Skeletal muscle satellite cell (primary cell): ENCODE measurements around the gene REXO1. TPM values are rescaled to one million over a fixed set of nuclear protein-coding genes. Genes with fewer than 3 reads are reported as not detected.
"Not testable (repeated sequence)": the region's sequence is repeated elsewhere in the genome, so short reads cannot be mapped to it uniquely, and the experiment has no call there.

ENCODE experiments used
- H3K27me3 ChIP-seq: 2 replicates; pipeline ENCODE4 v1.7.0; 2013; ENCODE audit warnings: low read length; ENCODE audit not compliant: control insufficient read depth, insufficient read depth
- H3K36me3 ChIP-seq: 2 replicates; pipeline ENCODE4 v1.7.0; 2013; ENCODE audit warnings: mild to moderate bottlenecking, control low read depth, low read length; ENCODE audit not compliant: insufficient read depth
- H3K4me1 ChIP-seq: 2 replicates; pipeline ENCODE4 v1.7.0; 2013; ENCODE audit warnings: low read length; ENCODE audit not compliant: control insufficient read depth, insufficient read depth
- H3K4me2 ChIP-seq: 2 replicates; pipeline ENCODE4 v1.7.0; 2013; ENCODE audit warnings: mild to moderate bottlenecking, low read length
- H3K4me3 ChIP-seq: 2 replicates; pipeline ENCODE4 v1.7.0; 2013; ENCODE audit warnings: low read length
- H3K9ac ChIP-seq: 2 replicates; pipeline ENCODE4 v1.7.0; 2013; ENCODE audit warnings: mild to moderate bottlenecking, low read depth, low read length, moderate library complexity
- H3K9me3 ChIP-seq: replicated peaks from 2 replicates; pipeline ENCODE4 v1.7.0; 2013; ENCODE audit warnings: mild to moderate bottlenecking, control low read depth, low read length
- total RNA-seq: library from RNA; depleted of rRNA; stranded (reverse); fragments of >200 nt; gene quantifications from 2 replicates; pipeline ENCODE4 v1.2.3, GENCODE V29; 2012; rRNA removed

REXO1 gene
- total RNA-seq: 10.7 and 13.7 TPM in 2 replicates

DNA sequence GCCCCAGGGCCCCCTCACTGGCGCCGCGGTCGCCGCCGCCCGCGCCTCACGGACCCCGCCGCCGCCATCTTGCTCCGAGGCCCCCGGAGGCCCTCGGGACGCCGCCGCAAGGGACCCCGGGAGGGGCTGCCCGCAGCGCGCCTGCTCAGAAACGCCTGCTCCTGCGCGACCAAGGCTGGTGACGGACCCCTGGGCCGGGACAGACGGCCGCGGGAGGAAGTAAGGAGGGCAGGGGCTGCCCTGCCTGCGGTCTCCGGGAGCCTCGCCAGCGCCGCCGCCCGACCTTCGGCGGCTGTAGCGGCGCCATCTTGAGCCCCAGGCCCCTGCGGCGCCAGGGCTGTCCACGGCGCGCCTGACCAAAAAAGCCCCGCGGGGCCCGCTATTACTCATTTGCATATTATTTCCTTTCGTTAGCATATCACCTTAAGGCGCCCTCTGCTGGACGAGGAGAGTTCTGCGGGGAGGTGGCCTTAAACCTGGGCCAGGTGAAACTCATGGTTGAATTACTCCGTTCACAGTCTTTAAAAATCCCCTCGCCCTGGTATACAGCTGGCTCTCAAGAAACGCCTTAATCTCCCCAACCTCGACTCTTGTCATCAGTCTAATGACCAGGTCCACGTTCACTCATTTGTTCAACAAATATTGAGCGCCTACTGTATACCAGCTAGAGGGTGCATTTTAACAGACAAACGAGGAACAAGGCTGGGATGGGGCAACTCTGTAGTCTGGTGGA, at the start of gene REXO1:
Gene REXO1 (minus strand): TSS at position 85 of the 733 bp plus-strand sequence. CDS start 125 bp downstream, outside the sequence.
- Histone ChIP-seq H3K4me3 (peak within 1 kb of the TSS; percentile 82), H3K9me3 (no peaks in the 10 kb centered on the region), H3K9ac (peak within 1 kb of the TSS; percentile 98), H3K36me3 (peaks cover 18% of the 10 kb centered on the region), H3K4me1 (peaks cover 23% of the 10 kb centered on the region), H3K4me2 (peak within 1 kb of the TSS; percentile 97), H3K27me3 (no peaks in the 10 kb centered on the region)

DNA sequence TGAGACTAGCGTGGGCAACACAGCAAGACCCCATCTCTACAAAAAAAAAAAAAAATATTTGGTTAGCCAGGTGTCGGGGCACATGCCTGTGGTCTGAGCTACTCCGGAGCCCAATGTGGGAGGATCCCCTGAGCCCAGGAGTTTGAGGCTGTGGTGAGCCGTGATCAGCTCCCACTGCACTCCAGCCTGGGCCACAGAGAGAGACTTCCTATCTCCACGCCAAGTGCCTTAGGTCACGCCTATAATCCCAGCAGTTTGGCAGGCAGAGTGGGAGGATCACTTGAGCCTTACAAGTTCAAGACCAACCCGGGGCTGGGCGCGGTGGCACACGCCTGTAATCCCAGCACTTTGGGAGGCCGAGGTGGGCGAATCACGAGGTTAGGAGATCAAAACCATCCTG, 48.2 kb upstream of the REXO1 start:
- H3K9me3 ChIP-seq: no peaks in the 10 kb centered on the region
- H3K4me1 ChIP-seq: peaks cover 10% of the 10 kb centered on the region
- no peaks in the 10 kb centered on the region for H3K27me3 ChIP-seq
- H3K36me3 ChIP-seq: no peaks in the 10 kb centered on the region
- no peak overlapping the region for H3K4me3 ChIP-seq
- no peak overlapping the region for H3K4me2 ChIP-seq
- H3K9ac ChIP-seq: no peak overlapping the region

- H3K4me1 ChIP-seq: peaks cover 10% of the 10 kb centered on the region
- H3K36me3 ChIP-seq: no peaks in the 10 kb centered on the region
- no peaks in the 10 kb centered on the region for H3K27me3 ChIP-seq
- H3K9me3 ChIP-seq: no peaks in the 10 kb centered on the region
- no peak overlapping the region for H3K4me3 ChIP-seq
- H3K4me2 ChIP-seq: no peak overlapping the region
- H3K9ac ChIP-seq: no peak overlapping the region
Observed at GRCh38 chr19:1893791-1894190, 45.5 kb upstream of the REXO1 start.

- no peaks in the 10 kb centered on the region for H3K4me1 ChIP-seq
- no peak overlapping the region for H3K9ac ChIP-seq
- no peaks in the 10 kb centered on the region for H3K27me3 ChIP-seq
- H3K9me3 ChIP-seq: no peaks in the 10 kb centered on the region
- no peak overlapping the region for H3K4me2 ChIP-seq
- H3K4me3 ChIP-seq: no peak overlapping the region
- peaks cover 1% of the 10 kb centered on the region for H3K36me3 ChIP-seq
Observed at GRCh38 chr19:1889907-1890306, 41.6 kb upstream of the REXO1 start.

- Histone ChIP-seq H3K4me3 (no peak overlapping the region), H3K27me3 (no peaks in the 10 kb centered on the region), H3K36me3 (peaks cover 3% of the 10 kb centered on the region), H3K9me3 (no peaks in the 10 kb centered on the region), H3K9ac (no peak overlapping the region), H3K4me1 (peaks cover 12% of the 10 kb centered on the region), H3K4me2 (no peak overlapping the region)
Observed at GRCh38 chr19:1888385-1888784, 40.1 kb upstream of the REXO1 start.

DNA sequence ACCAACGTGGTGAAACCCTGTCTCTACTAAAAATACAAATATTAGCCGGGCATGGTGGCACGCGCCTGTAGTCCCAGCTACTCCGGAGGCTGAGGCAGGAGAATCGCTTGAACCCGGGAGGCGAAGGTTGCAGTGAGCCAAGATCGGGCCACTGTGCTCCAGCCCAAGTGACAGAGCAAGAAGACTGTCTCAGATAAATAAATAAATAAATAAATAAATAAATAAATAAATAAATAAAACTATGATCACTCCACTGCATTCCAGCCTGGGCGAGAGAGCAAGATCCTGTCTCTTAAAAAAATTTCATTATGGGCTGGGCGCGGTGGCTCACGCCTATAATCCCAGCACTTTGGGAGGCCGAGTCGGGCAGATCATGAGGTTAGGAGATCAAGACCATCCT, 38.1 kb upstream of the REXO1 start:
- H3K9ac ChIP-seq, H3K27me3 ChIP-seq, H3K36me3 ChIP-seq, H3K4me3 ChIP-seq, H3K9me3 ChIP-seq, H3K4me2 ChIP-seq: not testable (repeated sequence)
- H3K4me1 ChIP-seq: peaks cover 24% of the 10 kb centered on the region

GRCh38 chr19:1885398-1886119, 37.3 kb upstream of the REXO1 start, which contains the start of gene ABHD17A:
TSS of gene ABHD17A (minus strand) at chr19:1885496. CDS start at chr19:1881566, 3,930 bp downstream.
- not testable (repeated sequence) for H3K36me3 ChIP-seq, H3K27me3 ChIP-seq, H3K9me3 ChIP-seq
- Histone ChIP-seq H3K4me2 (peak within 1 kb of the TSS; percentile 92), H3K4me3 (peak within 1 kb of the TSS; percentile 99), H3K4me1 (peaks cover 24% of the 10 kb centered on the region), H3K9ac (peak within 1 kb of the TSS; percentile 96)

DNA sequence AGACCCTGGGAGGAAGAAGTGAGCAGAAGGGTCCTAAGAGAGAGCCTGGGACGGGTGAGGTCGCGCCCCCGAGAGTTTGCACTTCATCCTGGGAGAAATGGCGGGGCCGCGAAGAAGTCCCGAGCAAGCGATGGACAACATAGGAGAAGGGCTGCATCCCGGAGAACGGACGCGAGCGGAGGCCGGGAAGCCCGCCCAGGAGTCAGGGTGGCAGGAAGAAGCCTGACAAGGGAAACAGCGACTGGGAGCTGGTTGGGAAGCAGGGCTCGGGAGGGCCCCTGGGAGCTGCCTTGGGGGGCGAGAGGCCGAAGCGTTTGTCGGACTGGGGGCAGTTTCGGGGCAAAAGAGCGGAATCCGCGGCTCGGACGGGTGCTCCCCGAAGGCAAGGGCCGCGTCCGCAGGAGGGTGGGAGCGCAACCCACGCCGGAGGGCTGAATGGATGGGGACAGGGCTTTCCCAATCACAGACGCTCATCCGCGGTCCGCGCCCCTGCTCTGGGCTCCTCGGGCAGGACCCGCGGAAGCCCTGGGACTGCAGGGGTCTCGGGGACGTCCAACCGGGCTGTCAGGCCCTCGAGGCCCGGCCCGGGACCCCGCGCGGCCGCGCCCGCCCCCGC, 36.5 kb upstream of the REXO1 start:
- H3K4me1 ChIP-seq: peaks cover 24% of the 10 kb centered on the region
- H3K27me3 ChIP-seq: no peaks in the 10 kb centered on the region
- peak overlapping the region; percentile 99 for H3K4me3 ChIP-seq
- peak overlapping the region; percentile 92 for H3K4me2 ChIP-seq
- no peaks in the 10 kb centered on the region for H3K9me3 ChIP-seq
- peaks cover 12% of the 10 kb centered on the region for H3K36me3 ChIP-seq
- peak overlapping the region; percentile 96 for H3K9ac ChIP-seq

- Histone ChIP-seq H3K27me3 (no peaks in the 10 kb centered on the region), H3K9me3 (no peaks in the 10 kb centered on the region), H3K4me1 (peaks cover 24% of the 10 kb centered on the region), H3K4me3 (peak overlapping the region; percentile 99), H3K9ac (peak overlapping the region; percentile 96), H3K4me2 (peak overlapping the region; percentile 92), H3K36me3 (peaks cover 12% of the 10 kb centered on the region)
Observed at GRCh38 chr19:1884291-1884718, 36.0 kb upstream of the REXO1 start.

DNA sequence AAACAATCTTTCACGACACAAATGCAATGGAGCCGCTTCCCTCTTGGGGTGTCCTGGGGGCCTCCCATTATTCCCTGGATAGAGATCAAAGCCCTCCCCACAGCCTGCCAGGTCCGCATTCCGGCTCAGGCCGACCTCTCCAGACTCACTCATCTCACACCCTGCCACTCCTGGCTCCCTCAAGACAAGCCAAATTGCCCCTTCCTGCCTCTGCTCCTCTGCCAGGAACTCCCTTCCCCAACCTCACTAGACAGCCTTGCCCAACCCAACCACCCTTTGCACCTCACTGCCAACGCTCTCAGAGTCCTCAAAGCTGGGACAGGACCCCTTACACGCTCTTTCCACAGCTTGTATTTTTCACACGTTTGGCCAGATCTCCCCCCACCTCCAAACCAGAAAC, 35.5 kb upstream of the REXO1 start:
- Histone ChIP-seq H3K36me3 (peaks cover 12% of the 10 kb centered on the region), H3K4me3 (peak overlapping the region; percentile 99), H3K4me1 (peaks cover 24% of the 10 kb centered on the region), H3K9ac (peak overlapping the region; percentile 96), H3K9me3 (no peaks in the 10 kb centered on the region), H3K27me3 (no peaks in the 10 kb centered on the region), H3K4me2 (peak overlapping the region; percentile 92)
